ENCODE data around the gene MROH2A.

MROH2A gene

GRCh38 chr2:233754872-233755611 is 23.1 kb upstream of the MROH2A start:
- Histone ChIP-seq H3K27me3 (ENCODE audit: control insufficient read depth, low read length) (no peaks in the 10 kb centered on the region), H3K79me2 (ENCODE audit: control insufficient read depth, low read length) (no peaks in the 10 kb centered on the region), H3K4me2 (ENCODE audit: low read length) (no peak overlapping the region), H3K36me3 (ENCODE audit: control insufficient read depth, low read length) (no peaks in the 10 kb centered on the region), H3K4me1 (ENCODE audit: control insufficient read depth, low read length) (no peaks in the 10 kb centered on the region), H3F3A (ENCODE audit: control insufficient read depth, insufficient read depth) (no peaks in the 10 kb centered on the region), H3K9me2 (replicated peaks; ENCODE audit: control insufficient read depth, low read length) (no peaks in the 10 kb centered on the region), H4K20me1 (ENCODE audit: control insufficient read depth, insufficient read depth, low read depth, low read length) (no peaks in the 10 kb centered on the region), H3K27ac (ENCODE audit: low read depth, low read length) (no peak overlapping the region), H3K9me3 (ENCODE audit: control insufficient read depth, insufficient read depth, low read length) (peaks cover 6% of the 10 kb centered on the region; the same call in 1 of the 2 replicates), H3K4me3 (ENCODE audit: low read length) (no peak overlapping the region)
- no peak for TF ChIP-seq CTCF (IDR thresholded peaks at IDR 0.05; ENCODE audit: low read depth, low read length, poor library complexity, severe bottlenecking)
- no peak for TF ChIP-seq EZH2phosphoT487 (IDR thresholded peaks at IDR 0.05; ENCODE audit: borderline replicate concordance, low read length)

- TF ChIP-seq EZH2phosphoT487 (IDR thresholded peaks at IDR 0.05; ENCODE audit: borderline replicate concordance, low read length) (no peak), CTCF (IDR thresholded peaks at IDR 0.05; ENCODE audit: low read depth, low read length, poor library complexity, severe bottlenecking) (no peak)
- no peaks in the 10 kb centered on the region for H3K9me3 ChIP-seq (ENCODE audit: control insufficient read depth, insufficient read depth, low read length)
- no peaks in the 10 kb centered on the region for H3K27me3 ChIP-seq (ENCODE audit: control insufficient read depth, low read length)
- no peaks in the 10 kb centered on the region for H3K4me1 ChIP-seq (ENCODE audit: control insufficient read depth, low read length)
- no peaks in the 10 kb centered on the region for H3F3A ChIP-seq (ENCODE audit: control insufficient read depth, insufficient read depth)
- no peaks in the 10 kb centered on the region for H3K79me2 ChIP-seq (ENCODE audit: control insufficient read depth, low read length)
- H3K27ac ChIP-seq (ENCODE audit: low read depth, low read length) = no peak overlapping the region
- no peak overlapping the region for H3K4me2 ChIP-seq (ENCODE audit: low read length)
- no peaks in the 10 kb centered on the region for H3K36me3 ChIP-seq (ENCODE audit: control insufficient read depth, low read length)
- no peaks in the 10 kb centered on the region for H4K20me1 ChIP-seq (ENCODE audit: control insufficient read depth, insufficient read depth, low read depth, low read length)
- H3K4me3 ChIP-seq (ENCODE audit: low read length) = no peak overlapping the region
- no peaks in the 10 kb centered on the region for H3K9me2 ChIP-seq (replicated peaks; ENCODE audit: control insufficient read depth, low read length)
These were observed 21.6 kb upstream of the MROH2A start for GRCh38 chr2:233756429-233757081.

- Histone ChIP-seq H3K27ac (ENCODE audit: low read depth, low read length) (no peak overlapping the region), H3K79me2 (ENCODE audit: control insufficient read depth, low read length) (no peaks in the 10 kb centered on the region), H3K4me3 (ENCODE audit: low read length) (no peak overlapping the region), H3K9me2 (replicated peaks; ENCODE audit: control insufficient read depth, low read length) (no peaks in the 10 kb centered on the region), H3K4me2 (ENCODE audit: low read length) (no peak overlapping the region), H3K9me3 (ENCODE audit: control insufficient read depth, insufficient read depth, low read length) (no peaks in the 10 kb centered on the region), H3K27me3 (ENCODE audit: control insufficient read depth, low read length) (peaks cover 1% of the 10 kb centered on the region), H3K36me3 (ENCODE audit: control insufficient read depth, low read length) (no peaks in the 10 kb centered on the region), H4K20me1 (ENCODE audit: control insufficient read depth, insufficient read depth, low read depth, low read length) (no peaks in the 10 kb centered on the region), H3F3A (ENCODE audit: control insufficient read depth, insufficient read depth) (no peaks in the 10 kb centered on the region), H3K4me1 (ENCODE audit: control insufficient read depth, low read length) (no peaks in the 10 kb centered on the region)
- no peak for TF ChIP-seq CTCF (IDR thresholded peaks at IDR 0.05; ENCODE audit: low read depth, low read length, poor library complexity, severe bottlenecking)
- no peak for TF ChIP-seq EZH2phosphoT487 (IDR thresholded peaks at IDR 0.05; ENCODE audit: borderline replicate concordance, low read length)
These were observed 20.0 kb upstream of the MROH2A start for GRCh38 chr2:233758141-233758540.

All from DOHH2 (cell line).